AG10803 (cell line): ENCODE data around the gene WWP2.

Experiments
- DNase-seq: peaks from one replicate; pipeline ENCODE4 v3.0.0; 2010; ENCODE audit warnings: low read depth
- H3K4me3 ChIP-seq: 2 replicates; pipeline ENCODE4 v1.5.1; 2011; ENCODE audit warnings: mild to moderate bottlenecking, low read length, control low read depth
- TF ChIP-seq, protein P1 (sequence below): conservative IDR thresholded peaks from 2 replicates; pipeline ENCODE4 v1.5.1; 2011; ENCODE audit warnings: mild to moderate bottlenecking, low read length, control low read depth, inconsistent platforms

WWP2 gene

GRCh38 chr16:69909760-69910159, 147.6 kb downstream of the WWP2 start:
- TF ChIP-seq, protein P1, sequence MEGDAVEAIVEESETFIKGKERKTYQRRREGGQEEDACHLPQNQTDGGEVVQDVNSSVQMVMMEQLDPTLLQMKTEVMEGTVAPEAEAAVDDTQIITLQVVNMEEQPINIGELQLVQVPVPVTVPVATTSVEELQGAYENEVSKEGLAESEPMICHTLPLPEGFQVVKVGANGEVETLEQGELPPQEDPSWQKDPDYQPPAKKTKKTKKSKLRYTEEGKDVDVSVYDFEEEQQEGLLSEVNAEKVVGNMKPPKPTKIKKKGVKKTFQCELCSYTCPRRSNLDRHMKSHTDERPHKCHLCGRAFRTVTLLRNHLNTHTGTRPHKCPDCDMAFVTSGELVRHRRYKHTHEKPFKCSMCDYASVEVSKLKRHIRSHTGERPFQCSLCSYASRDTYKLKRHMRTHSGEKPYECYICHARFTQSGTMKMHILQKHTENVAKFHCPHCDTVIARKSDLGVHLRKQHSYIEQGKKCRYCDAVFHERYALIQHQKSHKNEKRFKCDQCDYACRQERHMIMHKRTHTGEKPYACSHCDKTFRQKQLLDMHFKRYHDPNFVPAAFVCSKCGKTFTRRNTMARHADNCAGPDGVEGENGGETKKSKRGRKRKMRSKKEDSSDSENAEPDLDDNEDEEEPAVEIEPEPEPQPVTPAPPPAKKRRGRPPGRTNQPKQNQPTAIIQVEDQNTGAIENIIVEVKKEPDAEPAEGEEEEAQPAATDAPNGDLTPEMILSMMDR: no peak
- no peak overlapping the region for H3K4me3 ChIP-seq
- DNase-seq: no peak

DNA sequence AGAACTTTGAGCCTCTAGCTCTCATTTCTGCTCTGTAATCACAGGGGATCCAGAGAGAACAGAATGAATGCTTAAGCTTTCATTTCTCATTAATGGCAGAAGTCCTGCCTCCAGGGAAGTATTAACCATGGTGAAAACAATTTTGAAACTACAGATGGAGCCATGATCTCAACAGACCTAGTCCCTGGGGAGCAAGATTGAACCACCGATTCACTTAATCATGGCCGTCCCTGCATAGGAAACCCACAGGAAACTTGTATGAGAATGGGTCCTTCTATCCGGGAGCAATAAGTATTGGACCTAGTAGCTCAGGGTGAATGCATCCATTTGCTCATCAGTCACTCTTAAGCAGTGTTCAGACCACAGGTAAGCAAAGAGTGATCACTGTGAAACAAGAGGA, 148.8 kb downstream of the WWP2 start:
- no peak for DNase-seq
- TF ChIP-seq, protein P1: no peak
- no peak overlapping the region for H3K4me3 ChIP-seq

GRCh38 chr16:69916462-69916861, 154.3 kb downstream of the WWP2 start:
- H3K4me3 ChIP-seq: no peak overlapping the region
- DNase-seq: no peak
- TF ChIP-seq, protein P1: no peak

- no peak for DNase-seq
- TF ChIP-seq, protein P1: no peak
- H3K4me3 ChIP-seq: no peak overlapping the region
These were observed 155.2 kb downstream of the WWP2 start for GRCh38 chr16:69917311-69917710.

- peak; percentile 95 for DNase-seq
- peak overlapping the region; percentile 55 for H3K4me3 ChIP-seq
- TF ChIP-seq, protein P1: no peak
These were observed 155.6 kb downstream of the WWP2 start for GRCh38 chr16:69917739-69918138.

GRCh38 chr16:69918241-69918640, 156.1 kb downstream of the WWP2 start:
- H3K4me3 ChIP-seq: peak overlapping the region; percentile 55
- TF ChIP-seq, protein P1: no peak
- peak; percentile 28 for DNase-seq

DNA sequence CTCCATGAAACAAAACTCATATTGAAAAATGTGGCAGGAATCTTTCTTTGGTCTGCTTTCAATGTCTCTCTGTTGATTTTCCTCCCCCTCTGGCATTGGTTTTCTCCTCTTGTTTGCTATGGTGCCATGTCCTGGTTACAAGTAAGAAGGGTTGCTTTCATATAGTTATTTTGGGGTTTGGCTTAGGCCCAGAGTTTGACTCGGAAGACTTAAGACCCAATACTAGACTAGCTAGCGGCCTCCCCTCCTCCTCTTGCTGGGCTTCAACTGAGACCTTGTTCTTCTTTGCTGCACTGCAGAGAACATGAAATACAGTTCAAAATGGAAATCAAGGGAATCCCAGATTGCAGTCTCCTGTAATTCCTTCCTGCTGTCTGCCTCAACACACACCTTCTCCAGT, 159.0 kb downstream of the WWP2 start:
- TF ChIP-seq, protein P1: no peak
- H3K4me3 ChIP-seq: no peak overlapping the region
- peak; percentile 54 for DNase-seq
